Tibial nerve (tissue), 3 donors: ENCODE data around the gene ABHD15.

ENCODE experiments used
- CTCF ChIP-seq, 5 experiments: fragments of 200-600 bp in 3 of 5; fragments of 450-650 bp in 2 of 5; sonication (generic) in 3 of 5; IDR thresholded peaks; one replicate each; pipeline ENCODE4 v1.5.1; 2016 to 2019; ENCODE audit warnings: antibody characterized with exemption in 5 of 5, mild to moderate bottlenecking in 3 of 5, moderate library complexity in 2 of 5
- POLR2A ChIP-seq, 2 donors: fragments of 450-650 bp; IDR thresholded peaks; one replicate each; pipeline ENCODE4 v1.6.1; 2017; ENCODE audit warnings: antibody characterized with exemption in 2 of 2, mild to moderate bottlenecking in 2 of 2, moderate library complexity in 2 of 2

- TF ChIP-seq CTCF (IDR thresholded peaks at IDR 0.05) (no peak), POLR2A (IDR thresholded peaks at IDR 0.05) (no peak)
These were observed 44.7 kb upstream of the ABHD15 start for GRCh38 chr17:29611351-29612093.
